Activated B cell treated with CpG ODN at 0.5 μM for 24 hours (primary cell): ENCODE measurements around the gene TFB2M. TPM values are rescaled to one million over a fixed set of nuclear protein-coding genes. Genes with fewer than 3 reads are reported as not detected.

Experiments used
- ATAC-seq: fragments of 200-7000 bp; cut with Tn5 transposase; one replicate; pipeline ENCODE4 v1.10.0; 2021; ENCODE audit warnings: low read depth, mild to moderate bottlenecking, moderate library complexity
- CTCF ChIA-PET: fragments of 350-600 bp; sonication (Branson Sonifier 250); formaldehyde crosslinking; loops from one replicate; lab custom pipeline; 2021; ENCODE audit warnings: antibody characterized with exemption; lab: Charles Lee
- POLR2A ChIA-PET: fragments of 350-600 bp; sonication (Branson Sonifier 250); formaldehyde crosslinking; loops from one replicate; lab custom pipeline; 2021; ENCODE audit warnings: antibody characterized with exemption; lab: Charles Lee
- DNase-seq: peaks from one replicate; pipeline ENCODE4 v3.0.0; 2022
- H3K27ac Mint-ChIP-seq: one replicate; pipeline ENCODE4 v1.8.0; 2020; ENCODE audit warnings: mixed read lengths
- H3K27me3 Mint-ChIP-seq: one replicate; pipeline ENCODE4 v1.8.0; 2021; ENCODE audit warnings: mixed read lengths
- H3K36me3 Mint-ChIP-seq: one replicate; pipeline ENCODE4 v1.8.0; 2021; ENCODE audit warnings: low read depth, mixed read lengths
- H3K4me1 Mint-ChIP-seq: one replicate; pipeline ENCODE4 v1.8.0; 2021; ENCODE audit warnings: mixed read lengths
- H3K4me3 Mint-ChIP-seq: one replicate; pipeline ENCODE4 v1.8.0; 2020; ENCODE audit warnings: mild to moderate bottlenecking, mixed read lengths
- H3K9me3 Mint-ChIP-seq: one replicate; pipeline ENCODE4 v1.8.0; 2020; ENCODE audit warnings: mixed read lengths
- CTCF ChIP-seq: fragments of 200-600 bp; IDR thresholded peaks from one replicate; pipeline ENCODE4 v1.8.0; 2022; ENCODE audit warnings: antibody characterized with exemption, mild to moderate bottlenecking
- intact Hi-C: fragments of 100-400 bp; cut with micrococcal nuclease; formaldehyde crosslinking; loops from one replicate; pipeline ENCODE4 v1.15.1; 2024
- total RNA-seq: library from RNA; stranded (reverse); gene quantifications from 2 replicates; pipeline ENCODE4 v1.2.3, GENCODE V29; 2022

The TFB2M gene
- total RNA-seq, 1 donor from 2014 or later = 18.3 TPM

GRCh38 chr1:246558041-246558440, 8.0 kb downstream of the TFB2M start:
- H3K36me3 Mint-ChIP-seq = peaks cover 78% of the 10 kb centered on the region
- H3K9me3 Mint-ChIP-seq = no peaks in the 10 kb centered on the region
- ChIA-PET POLR2A (no interaction called here), CTCF (no interaction called here)
- H3K27me3 Mint-ChIP-seq = no peaks in the 10 kb centered on the region
- H3K27ac Mint-ChIP-seq = no peak overlapping the region
- ATAC-seq = no peak
- no peak for DNase-seq
- no peak overlapping the region for H3K4me3 Mint-ChIP-seq
- intact Hi-C loops = no loop called here
- no peak for TF ChIP-seq CTCF
- no peaks in the 10 kb centered on the region for H3K4me1 Mint-ChIP-seq

GRCh38 chr1:246554201-246554600, 11.9 kb downstream of the TFB2M start:
- H3K36me3 Mint-ChIP-seq = peaks cover 85% of the 10 kb centered on the region

GRCh38 chr1:246552110-246552509, 14.0 kb downstream of the TFB2M start:
- Mint-ChIP-seq H3K4me3 (no peak overlapping the region), H3K27ac (no peak overlapping the region), H3K36me3 (peaks cover 83% of the 10 kb centered on the region), H3K27me3 (no peaks in the 10 kb centered on the region), H3K9me3 (no peaks in the 10 kb centered on the region), H3K4me1 (no peaks in the 10 kb centered on the region)
- no peak for DNase-seq
- ChIA-PET CTCF (no interaction called here), POLR2A (no interaction called here)
- no peak for TF ChIP-seq CTCF
- intact Hi-C loops = no loop called here
- ATAC-seq = no peak

More at GRCh38 chr1:246554201-246554600, 11.9 kb downstream of the TFB2M start:
- no peak for TF ChIP-seq CTCF
- H3K27ac Mint-ChIP-seq = no peak overlapping the region
- no peaks in the 10 kb centered on the region for H3K27me3 Mint-ChIP-seq
- CTCF ChIA-PET = no interaction called here
- intact Hi-C loops = no loop called here
- H3K9me3 Mint-ChIP-seq = no peaks in the 10 kb centered on the region
- POLR2A ChIA-PET = no interaction called here
- H3K4me1 Mint-ChIP-seq = no peaks in the 10 kb centered on the region
- no peak overlapping the region for H3K4me3 Mint-ChIP-seq
- ATAC-seq = no peak
- DNase-seq = no peak

- POLR2A ChIA-PET = no interaction called here
- Mint-ChIP-seq H3K27me3 (no peaks in the 10 kb centered on the region), H3K36me3 (peaks cover 76% of the 10 kb centered on the region), H3K27ac (no peak overlapping the region), H3K9me3 (no peaks in the 10 kb centered on the region), H3K4me1 (no peaks in the 10 kb centered on the region), H3K4me3 (no peak overlapping the region)
- CTCF ChIA-PET = no interaction called here
- DNase-seq = no peak
- no peak for ATAC-seq
- intact Hi-C loops = no loop called here
- TF ChIP-seq CTCF = no peak
These were observed 15.7 kb downstream of the TFB2M start for GRCh38 chr1:246550402-246550801.

- TF ChIP-seq CTCF = no peak
- H3K27me3 Mint-ChIP-seq = no peaks in the 10 kb centered on the region
- ChIA-PET CTCF (no interaction called here), POLR2A (no interaction called here)
- peaks cover 74% of the 10 kb centered on the region for H3K36me3 Mint-ChIP-seq
- ATAC-seq (no peak), DNase-seq (no peak)
- no peak overlapping the region for H3K27ac Mint-ChIP-seq
- no peaks in the 10 kb centered on the region for H3K4me1 Mint-ChIP-seq
- H3K4me3 Mint-ChIP-seq = no peak overlapping the region
- intact Hi-C loops = no loop called here
- H3K9me3 Mint-ChIP-seq = no peaks in the 10 kb centered on the region
These were observed 16.4 kb downstream of the TFB2M start for GRCh38 chr1:246549665-246550064.
